Measurements from ENCODE around the gene ZNF19. TPM values are rescaled to one million over a fixed set of nuclear protein-coding genes. Genes with fewer than 3 reads are reported as not detected.

ZNF19 gene
- total RNA-seq (1 to 10 TPM; 2.3 to 4.0 (median 3.2) TPM), polyA plus RNA-seq (1.7 TPM)
- long read RNA-seq, donor 1, partial matches to known transcripts, result 2 of 4 reads
- long read RNA-seq, donor 1, other reads (novel, unspliced or antisense), result 2 of 4 reads
- long read RNA-seq, donor 2, partial matches to known transcripts, result 1 of 3 reads
- long read RNA-seq, donor 2, other reads (novel, unspliced or antisense), result 1 of 3 reads
- long read RNA-seq, donor 3, partial matches to known transcripts, result 3 of 5 reads
- long read RNA-seq, donor 3, other reads (novel, unspliced or antisense), result 2 of 5 reads
- long read RNA-seq, donor 4, partial matches to known transcripts, result 0 of 2 reads
- long read RNA-seq, donor 4, other reads (novel, unspliced or antisense), result 2 of 2 reads

GRCh38 chr16:71489122-71489521 is at the start of gene ZNF19:
TSS of gene ZNF19 (minus strand) at chr16:71489324. CDS start at chr16:71482114, 7,210 bp downstream.
- H3K27ac ChIP-seq (ENCODE audit: low read length), result no peak within 1 kb of the TSS
- intact Hi-C loops (cut with DNase I), result loop anchor here in 1 of 4 donors (5.0 kb wide), 1 partner anchor 37 kb away; no protein-coding TSS in a partner anchor
- H3K27me3 ChIP-seq (ENCODE audit: control insufficient read depth, insufficient read depth), result no peaks in the 10 kb centered on the region
- H3K4me3 ChIP-seq (ENCODE audit: low read length), result no peak within 1 kb of the TSS
- ATAC-seq (no peak), DNase-seq (no peak)
- 86% methylated on average over 22 of the region's 22 CpGs for WGBS
- H3K4me1 ChIP-seq (ENCODE audit: control insufficient read depth, insufficient read depth, low read length), result no peaks in the 10 kb centered on the region
- no peaks in the 10 kb centered on the region for H3K9me3 ChIP-seq (ENCODE audit: control insufficient read depth, low read length)

GRCh38 chr16:71537643-71538042 is 48.5 kb upstream of the ZNF19 start:
- Histone ChIP-seq H3K4me1 (ENCODE audit: control insufficient read depth, insufficient read depth, low read length) (no peaks in the 10 kb centered on the region), H3K27me3 (ENCODE audit: control insufficient read depth, insufficient read depth) (no peaks in the 10 kb centered on the region), H3K27ac (ENCODE audit: low read length) (no peak overlapping the region), H3K4me3 (ENCODE audit: low read length) (no peak overlapping the region), H3K9me3 (ENCODE audit: control insufficient read depth, low read length) (no peaks in the 10 kb centered on the region)
- no peak for ATAC-seq
- intact Hi-C loops (cut with DNase I), result no loop called here
- WGBS, result 62% methylated on average over 6 of the region's 6 CpGs
- DNase-seq, result peak in 1 of 3 donors; percentile 22

GRCh38 chr16:71536752-71537499 is 47.8 kb upstream of the ZNF19 start:
- peak in 1 of 3 donors; percentile 46 for DNase-seq
- Histone ChIP-seq H3K4me3 (ENCODE audit: low read length) (no peak overlapping the region), H3K27me3 (ENCODE audit: control insufficient read depth, insufficient read depth) (no peaks in the 10 kb centered on the region), H3K4me1 (ENCODE audit: control insufficient read depth, insufficient read depth, low read length) (no peaks in the 10 kb centered on the region), H3K27ac (ENCODE audit: low read length) (no peak overlapping the region), H3K9me3 (ENCODE audit: control insufficient read depth, low read length) (no peaks in the 10 kb centered on the region)
- ATAC-seq, result no peak
- intact Hi-C loops (cut with DNase I), result no loop called here
- WGBS, result 91% methylated on average over 28 of the region's 28 CpGs

GRCh38 chr16:71532366-71532765 is 43.2 kb upstream of the ZNF19 start:
- Histone ChIP-seq H3K9me3 (ENCODE audit: control insufficient read depth, low read length) (no peaks in the 10 kb centered on the region), H3K4me1 (ENCODE audit: control insufficient read depth, insufficient read depth, low read length) (no peaks in the 10 kb centered on the region), H3K27ac (ENCODE audit: low read length) (no peak overlapping the region), H3K4me3 (ENCODE audit: low read length) (no peak overlapping the region), H3K27me3 (ENCODE audit: control insufficient read depth, insufficient read depth) (no peaks in the 10 kb centered on the region)
- intact Hi-C loops (cut with DNase I), result no loop called here
- DNase-seq (no peak), ATAC-seq (no peak)
- WGBS, result 60% methylated on average over 3 of the region's 3 CpGs

GRCh38 chr16:71528863-71529262 is 39.7 kb upstream of the ZNF19 start:
- intact Hi-C loops (cut with DNase I), result no loop called here
- Histone ChIP-seq H3K9me3 (ENCODE audit: control insufficient read depth, low read length) (no peaks in the 10 kb centered on the region), H3K27ac (ENCODE audit: low read length) (no peak overlapping the region), H3K4me1 (ENCODE audit: control insufficient read depth, insufficient read depth, low read length) (no peaks in the 10 kb centered on the region), H3K4me3 (ENCODE audit: low read length) (no peak overlapping the region), H3K27me3 (ENCODE audit: control insufficient read depth, insufficient read depth) (no peaks in the 10 kb centered on the region)
- 70% methylated on average over 4 of the region's 4 CpGs for WGBS
- no peak for ATAC-seq
- no peak for DNase-seq

- ATAC-seq, result no peak
- 87% methylated on average over 1 of the region's 1 CpG for WGBS
- no peak for DNase-seq
- intact Hi-C loops (cut with DNase I), result no loop called here
- Histone ChIP-seq H3K4me3 (ENCODE audit: low read length) (no peak overlapping the region), H3K4me1 (ENCODE audit: control insufficient read depth, insufficient read depth, low read length) (no peaks in the 10 kb centered on the region), H3K27me3 (ENCODE audit: control insufficient read depth, insufficient read depth) (no peaks in the 10 kb centered on the region), H3K9me3 (ENCODE audit: control insufficient read depth, low read length) (no peaks in the 10 kb centered on the region), H3K27ac (ENCODE audit: low read length) (no peak overlapping the region)
Observed at GRCh38 chr16:71528257-71528656, 39.1 kb upstream of the ZNF19 start.

GRCh38 chr16:71526111-71526631 is 37.0 kb upstream of the ZNF19 start, which contains the start of gene CHST4:
TSS of gene CHST4 (plus strand) at chr16:71526426. CDS start at chr16:71536678, 10,252 bp downstream.
- H3K9me3 ChIP-seq (ENCODE audit: control insufficient read depth, low read length), result no peaks in the 10 kb centered on the region
- 6% methylated on average over 9 of the region's 9 CpGs for WGBS
- no peak within 1 kb of the TSS for H3K27ac ChIP-seq (ENCODE audit: low read length)
- intact Hi-C loops (cut with DNase I), result no loop called here
- H3K4me1 ChIP-seq (ENCODE audit: control insufficient read depth, insufficient read depth, low read length), result no peaks in the 10 kb centered on the region
- no peak for DNase-seq
- no peaks in the 10 kb centered on the region for H3K27me3 ChIP-seq (ENCODE audit: control insufficient read depth, insufficient read depth)
- peak; percentile 59 to 73 for ATAC-seq
- no peak within 1 kb of the TSS for H3K4me3 ChIP-seq (ENCODE audit: low read length)

GRCh38 chr16:71524566-71525553 is 35.7 kb upstream of the ZNF19 start:
- Histone ChIP-seq H3K27ac (ENCODE audit: low read length) (no peak overlapping the region), H3K27me3 (ENCODE audit: control insufficient read depth, insufficient read depth) (no peaks in the 10 kb centered on the region), H3K4me3 (ENCODE audit: low read length) (no peak overlapping the region), H3K4me1 (ENCODE audit: control insufficient read depth, insufficient read depth, low read length) (no peaks in the 10 kb centered on the region), H3K9me3 (ENCODE audit: control insufficient read depth, low read length) (no peaks in the 10 kb centered on the region)
- ATAC-seq, result no peak
- WGBS, result 53% methylated on average over 16 of the region's 16 CpGs
- intact Hi-C loops (cut with DNase I), result no loop called here
- no peak for DNase-seq

- Histone ChIP-seq H3K4me1 (ENCODE audit: control insufficient read depth, insufficient read depth, low read length) (no peaks in the 10 kb centered on the region), H3K9me3 (ENCODE audit: control insufficient read depth, low read length) (no peaks in the 10 kb centered on the region), H3K4me3 (ENCODE audit: low read length) (no peak overlapping the region), H3K27me3 (ENCODE audit: control insufficient read depth, insufficient read depth) (no peaks in the 10 kb centered on the region), H3K27ac (ENCODE audit: low read length) (no peak overlapping the region)
- DNase-seq, result no peak
- ATAC-seq, result no peak
- intact Hi-C loops (cut with DNase I), result no loop called here
- WGBS, result 76% methylated on average over 3 of the region's 3 CpGs
Observed at GRCh38 chr16:71520550-71520949, 31.4 kb upstream of the ZNF19 start.

GRCh38 chr16:71515026-71515425 is 25.9 kb upstream of the ZNF19 start:
- Histone ChIP-seq H3K9me3 (ENCODE audit: control insufficient read depth, low read length) (no peaks in the 10 kb centered on the region), H3K4me1 (ENCODE audit: control insufficient read depth, insufficient read depth, low read length) (no peaks in the 10 kb centered on the region), H3K27ac (ENCODE audit: low read length) (no peak overlapping the region), H3K27me3 (ENCODE audit: control insufficient read depth, insufficient read depth) (no peaks in the 10 kb centered on the region), H3K4me3 (ENCODE audit: low read length) (no peak overlapping the region)
- ATAC-seq (no peak), DNase-seq (no peak)
- 74% methylated on average over 3 of the region's 3 CpGs for WGBS
- intact Hi-C loops (cut with DNase I), result no loop called here

Measured in right cardiac atrium (tissue), 5 donors.